ENCODE results near the gene NKX1-2.

Gene NKX1-2

DNA sequence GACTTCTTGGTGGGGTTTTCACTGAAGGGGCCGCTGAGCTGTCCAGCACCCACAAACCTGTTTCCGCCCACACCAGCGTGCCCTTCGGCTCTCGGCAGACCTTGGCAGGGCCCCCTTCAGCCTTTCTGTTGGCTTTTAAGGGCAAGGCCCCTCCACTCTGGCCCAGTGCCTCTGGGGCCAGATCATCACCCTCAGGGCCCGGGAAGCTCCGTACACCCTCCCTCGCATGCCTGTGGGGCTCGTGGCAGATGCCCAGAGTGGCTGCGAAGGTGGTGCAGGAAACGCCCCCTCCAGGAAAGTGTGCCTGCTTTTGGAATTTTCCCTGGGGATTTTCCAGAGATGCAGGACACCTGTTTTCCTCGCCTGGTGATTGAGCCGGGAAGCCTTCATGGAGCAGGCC is 18.8 kb upstream of the NKX1-2 start:
- Histone ChIP-seq H3K27ac (replicated peaks) (no peak overlapping the region), H3K27me3 (ENCODE audit: insufficient read depth, poor library complexity, severe bottlenecking) (no peaks in the 10 kb centered on the region), H3K4me3 (replicated peaks; ENCODE audit: insufficient read depth, low read length) (no peak overlapping the region)
- no peak for DNase-seq (ENCODE audit: low read depth in 1 of 2, low spot score in 1 of 2)
- TF ChIP-seq GABPA (IDR thresholded peaks at IDR 0.05; ENCODE audit: low read depth) (no peak), POLR2AphosphoS5 (IDR thresholded peaks at IDR 0.05; ENCODE audit: low read depth) (no peak), SPI1 (IDR thresholded peaks at IDR 0.05; ENCODE audit: borderline replicate concordance, low read depth) (no peak)
- TF ChIP-seq, protein P1, sequence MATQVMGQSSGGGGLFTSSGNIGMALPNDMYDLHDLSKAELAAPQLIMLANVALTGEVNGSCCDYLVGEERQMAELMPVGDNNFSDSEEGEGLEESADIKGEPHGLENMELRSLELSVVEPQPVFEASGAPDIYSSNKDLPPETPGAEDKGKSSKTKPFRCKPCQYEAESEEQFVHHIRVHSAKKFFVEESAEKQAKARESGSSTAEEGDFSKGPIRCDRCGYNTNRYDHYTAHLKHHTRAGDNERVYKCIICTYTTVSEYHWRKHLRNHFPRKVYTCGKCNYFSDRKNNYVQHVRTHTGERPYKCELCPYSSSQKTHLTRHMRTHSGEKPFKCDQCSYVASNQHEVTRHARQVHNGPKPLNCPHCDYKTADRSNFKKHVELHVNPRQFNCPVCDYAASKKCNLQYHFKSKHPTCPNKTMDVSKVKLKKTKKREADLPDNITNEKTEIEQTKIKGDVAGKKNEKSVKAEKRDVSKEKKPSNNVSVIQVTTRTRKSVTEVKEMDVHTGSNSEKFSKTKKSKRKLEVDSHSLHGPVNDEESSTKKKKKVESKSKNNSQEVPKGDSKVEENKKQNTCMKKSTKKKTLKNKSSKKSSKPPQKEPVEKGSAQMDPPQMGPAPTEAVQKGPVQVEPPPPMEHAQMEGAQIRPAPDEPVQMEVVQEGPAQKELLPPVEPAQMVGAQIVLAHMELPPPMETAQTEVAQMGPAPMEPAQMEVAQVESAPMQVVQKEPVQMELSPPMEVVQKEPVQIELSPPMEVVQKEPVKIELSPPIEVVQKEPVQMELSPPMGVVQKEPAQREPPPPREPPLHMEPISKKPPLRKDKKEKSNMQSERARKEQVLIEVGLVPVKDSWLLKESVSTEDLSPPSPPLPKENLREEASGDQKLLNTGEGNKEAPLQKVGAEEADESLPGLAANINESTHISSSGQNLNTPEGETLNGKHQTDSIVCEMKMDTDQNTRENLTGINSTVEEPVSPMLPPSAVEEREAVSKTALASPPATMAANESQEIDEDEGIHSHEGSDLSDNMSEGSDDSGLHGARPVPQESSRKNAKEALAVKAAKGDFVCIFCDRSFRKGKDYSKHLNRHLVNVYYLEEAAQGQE (IDR thresholded peaks at IDR 0.05; ENCODE audit: insufficient replicate concordance, low read depth) = no peak
- TF ChIP-seq, protein P2, sequence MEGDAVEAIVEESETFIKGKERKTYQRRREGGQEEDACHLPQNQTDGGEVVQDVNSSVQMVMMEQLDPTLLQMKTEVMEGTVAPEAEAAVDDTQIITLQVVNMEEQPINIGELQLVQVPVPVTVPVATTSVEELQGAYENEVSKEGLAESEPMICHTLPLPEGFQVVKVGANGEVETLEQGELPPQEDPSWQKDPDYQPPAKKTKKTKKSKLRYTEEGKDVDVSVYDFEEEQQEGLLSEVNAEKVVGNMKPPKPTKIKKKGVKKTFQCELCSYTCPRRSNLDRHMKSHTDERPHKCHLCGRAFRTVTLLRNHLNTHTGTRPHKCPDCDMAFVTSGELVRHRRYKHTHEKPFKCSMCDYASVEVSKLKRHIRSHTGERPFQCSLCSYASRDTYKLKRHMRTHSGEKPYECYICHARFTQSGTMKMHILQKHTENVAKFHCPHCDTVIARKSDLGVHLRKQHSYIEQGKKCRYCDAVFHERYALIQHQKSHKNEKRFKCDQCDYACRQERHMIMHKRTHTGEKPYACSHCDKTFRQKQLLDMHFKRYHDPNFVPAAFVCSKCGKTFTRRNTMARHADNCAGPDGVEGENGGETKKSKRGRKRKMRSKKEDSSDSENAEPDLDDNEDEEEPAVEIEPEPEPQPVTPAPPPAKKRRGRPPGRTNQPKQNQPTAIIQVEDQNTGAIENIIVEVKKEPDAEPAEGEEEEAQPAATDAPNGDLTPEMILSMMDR (IDR thresholded peaks at IDR 0.05; ENCODE audit: insufficient read depth, low read length) = no peak

DNA sequence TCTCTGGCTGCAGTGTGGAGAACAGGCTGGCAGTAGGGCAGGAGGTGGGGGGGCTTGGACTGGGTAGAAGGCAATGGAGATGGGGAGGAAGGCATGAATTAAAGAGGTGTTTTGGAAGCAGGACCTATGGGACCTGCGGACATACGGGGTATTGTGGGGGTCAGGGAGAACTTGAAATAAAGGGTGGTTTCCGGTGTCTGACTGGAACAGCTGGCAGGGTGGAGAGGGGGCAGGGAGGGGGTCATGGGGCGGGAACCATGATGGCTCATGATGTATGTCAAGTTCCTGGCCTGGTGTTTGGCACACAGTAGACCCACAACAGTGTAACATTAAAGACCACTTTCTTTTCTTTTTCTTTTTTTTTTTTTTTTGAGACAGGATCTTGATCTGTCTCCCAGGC is 17.3 kb upstream of the NKX1-2 start:
- no peak overlapping the region for H3K4me3 ChIP-seq (replicated peaks; ENCODE audit: insufficient read depth, low read length)
- TF ChIP-seq, protein P2 (IDR thresholded peaks at IDR 0.05; ENCODE audit: insufficient read depth, low read length) = no peak
- TF ChIP-seq GABPA (IDR thresholded peaks at IDR 0.05; ENCODE audit: low read depth) = no peak
- TF ChIP-seq, protein P1 (IDR thresholded peaks at IDR 0.05; ENCODE audit: insufficient replicate concordance, low read depth) = no peak
- no peak for DNase-seq (ENCODE audit: low read depth in 1 of 2, low spot score in 1 of 2)

DNA sequence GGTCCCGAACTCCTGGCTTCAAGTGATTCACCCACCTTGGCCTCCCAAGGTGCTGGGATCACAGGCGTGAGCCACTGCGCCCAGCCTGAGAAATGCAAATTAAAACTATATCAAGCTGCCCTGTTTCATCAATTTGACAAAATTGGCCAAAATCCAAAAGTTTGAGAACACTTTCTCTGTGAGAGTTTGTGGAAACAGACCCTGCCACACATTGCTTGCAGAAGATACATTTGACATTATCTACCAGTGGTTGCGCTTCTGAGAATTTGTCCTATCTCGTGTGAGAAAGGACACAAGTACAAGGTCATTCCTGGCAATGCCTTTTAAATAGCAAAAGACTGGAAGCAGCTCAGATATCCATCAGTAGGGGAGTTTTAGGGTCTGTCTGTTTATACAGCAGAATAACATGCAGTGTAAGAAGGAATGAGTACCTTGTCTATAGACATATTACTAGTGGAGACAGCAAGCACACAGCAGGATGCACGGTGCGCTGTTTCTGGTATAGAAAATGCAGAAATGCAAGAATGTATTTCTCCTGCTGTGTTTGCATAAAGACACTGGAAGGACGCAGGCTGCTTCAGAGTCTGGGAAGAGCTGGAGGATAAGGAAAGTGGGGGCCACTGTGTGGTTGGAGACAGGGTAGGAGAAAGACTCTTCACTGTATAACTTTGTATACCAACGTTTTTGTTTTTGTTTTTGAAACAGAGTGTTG is 16.1 kb upstream of the NKX1-2 start:
- DNase-seq (ENCODE audit: low read depth in 1 of 2, low spot score in 1 of 2) = no peak
- H3K27me3 ChIP-seq (ENCODE audit: insufficient read depth, poor library complexity, severe bottlenecking) = no peaks in the 10 kb centered on the region
- H3K27ac ChIP-seq (replicated peaks) = no peak overlapping the region
- H3K4me3 ChIP-seq (replicated peaks; ENCODE audit: insufficient read depth, low read length) = no peak overlapping the region
- no peak for TF ChIP-seq GABPA (IDR thresholded peaks at IDR 0.05; ENCODE audit: low read depth)
- TF ChIP-seq, protein P2 (IDR thresholded peaks at IDR 0.05; ENCODE audit: insufficient read depth, low read length) = no peak

More for the DNA sequence above, 17.3 kb upstream of the NKX1-2 start:
- no peaks in the 10 kb centered on the region for H3K27me3 ChIP-seq (ENCODE audit: insufficient read depth, poor library complexity, severe bottlenecking)
- no peak overlapping the region for H3K27ac ChIP-seq (replicated peaks)

Measured in HL-60 (cell line).